Testis (tissue), 2 donors: Measurements from ENCODE around the gene CST8.

Experiments used
- POLR2A ChIP-seq: fragments of 450-650 bp; IDR thresholded peaks from one replicate; pipeline ENCODE4 v1.6.1; 2017; ENCODE audit warnings: antibody characterized with exemption, mild to moderate bottlenecking, moderate library complexity
- TF ChIP-seq, protein P1 (sequence below), 3 experiments: fragments of 450-650 bp in 2 of 3; fragments of 200-600 bp in 1 of 3; sonication (generic) in 1 of 3; IDR thresholded peaks; one replicate each; pipeline ENCODE4 v1.5.1; 2016 to 2019; ENCODE audit warnings: antibody characterized with exemption in 3 of 3, mild to moderate bottlenecking in 2 of 3, moderate library complexity in 1 of 3

- TF ChIP-seq, protein P1, sequence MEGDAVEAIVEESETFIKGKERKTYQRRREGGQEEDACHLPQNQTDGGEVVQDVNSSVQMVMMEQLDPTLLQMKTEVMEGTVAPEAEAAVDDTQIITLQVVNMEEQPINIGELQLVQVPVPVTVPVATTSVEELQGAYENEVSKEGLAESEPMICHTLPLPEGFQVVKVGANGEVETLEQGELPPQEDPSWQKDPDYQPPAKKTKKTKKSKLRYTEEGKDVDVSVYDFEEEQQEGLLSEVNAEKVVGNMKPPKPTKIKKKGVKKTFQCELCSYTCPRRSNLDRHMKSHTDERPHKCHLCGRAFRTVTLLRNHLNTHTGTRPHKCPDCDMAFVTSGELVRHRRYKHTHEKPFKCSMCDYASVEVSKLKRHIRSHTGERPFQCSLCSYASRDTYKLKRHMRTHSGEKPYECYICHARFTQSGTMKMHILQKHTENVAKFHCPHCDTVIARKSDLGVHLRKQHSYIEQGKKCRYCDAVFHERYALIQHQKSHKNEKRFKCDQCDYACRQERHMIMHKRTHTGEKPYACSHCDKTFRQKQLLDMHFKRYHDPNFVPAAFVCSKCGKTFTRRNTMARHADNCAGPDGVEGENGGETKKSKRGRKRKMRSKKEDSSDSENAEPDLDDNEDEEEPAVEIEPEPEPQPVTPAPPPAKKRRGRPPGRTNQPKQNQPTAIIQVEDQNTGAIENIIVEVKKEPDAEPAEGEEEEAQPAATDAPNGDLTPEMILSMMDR (IDR thresholded peaks at IDR 0.05): no peak
- no peak for TF ChIP-seq POLR2A
These were observed 40.0 kb upstream of the CST8 start for GRCh38 chr20:23450877-23451276.
